BJ (cell line): Measurements from ENCODE around the gene SRMS. TPM values are rescaled to one million over a fixed set of nuclear protein-coding genes. Genes with fewer than 3 reads are reported as not detected.

Experiments used
- CTCF ChIA-PET: fragments of 350-600 bp; formaldehyde crosslinking; extraction: SDS; loops from one replicate; lab custom pipeline; 2021; ENCODE audit warnings: antibody characterized with exemption, inconsistent platforms; lab: Yijun Ruan, JAX
- POLR2A ChIA-PET: fragments of 300-600 bp; sonication (Branson Sonifier 250); formaldehyde crosslinking; extraction: SDS; loops from one replicate; lab custom pipeline; 2021; ENCODE audit warnings: antibody characterized with exemption; lab: Charles Lee
- DNase-seq: peaks from one replicate; pipeline ENCODE4 v3.0.0-alpha.2; 2011; ENCODE audit warnings: low read depth
- H3K27me3 ChIP-seq: 2 replicates; pipeline ENCODE4 v1.6.0; 2011; ENCODE audit warnings: low read length; ENCODE audit not compliant: control insufficient read depth, insufficient read depth
- H3K36me3 ChIP-seq: 2 replicates; pipeline ENCODE4 v1.5.1; 2011; ENCODE audit warnings: low read length; ENCODE audit not compliant: control insufficient read depth, insufficient read depth
- H3K4me3 ChIP-seq: 2 replicates; pipeline ENCODE4 v1.5.1; 2011; ENCODE audit warnings: low read depth, mild to moderate bottlenecking, control low read depth, low read length
- CTCF ChIP-seq: IDR thresholded peaks from 2 replicates; pipeline ENCODE4 v1.5.1; 2011; ENCODE audit warnings: low read depth, mild to moderate bottlenecking, control low read depth, inconsistent platforms, low read length, moderate library complexity; ENCODE audit not compliant: insufficient read depth
- polyA plus RNA-seq: library from polyadenylated mRNA; depleted of rRNA; stranded (reverse); fragments of >200 nt; gene quantifications from 2 replicates; pipeline ENCODE4 v1.2.3, GENCODE V29; 2011

Gene SRMS
- polyA plus RNA-seq, 1 experiment = not detected

GRCh38 chr20:63578224-63579016 lies 30.9 kb upstream of the SRMS start:
- no peaks in the 10 kb centered on the region for H3K36me3 ChIP-seq
- no peak overlapping the region for H3K4me3 ChIP-seq
- H3K27me3 ChIP-seq = no peaks in the 10 kb centered on the region; the same call in 1 of the 2 replicates
- ChIA-PET POLR2A (no interaction called here), CTCF (no interaction called here)
- DNase-seq = no peak
- TF ChIP-seq CTCF = no peak

- CTCF ChIA-PET = no interaction called here
- Histone ChIP-seq H3K36me3 (no peaks in the 10 kb centered on the region; the same call in 1 of the 2 replicates), H3K4me3 (no peak overlapping the region), H3K27me3 (no peaks in the 10 kb centered on the region; the same call in 1 of the 2 replicates)
- TF ChIP-seq CTCF = no peak
- POLR2A ChIA-PET = no interaction called here
- no peak for DNase-seq
These were observed 29.9 kb upstream of the SRMS start for GRCh38 chr20:63577317-63577894.

GRCh38 chr20:63576311-63576710 lies 28.8 kb upstream of the SRMS start:
- ChIA-PET CTCF (no interaction called here), POLR2A (no interaction called here)
- TF ChIP-seq CTCF = no peak
- DNase-seq = no peak
- H3K36me3 ChIP-seq = peaks cover 2% of the 10 kb centered on the region
- H3K27me3 ChIP-seq = no peaks in the 10 kb centered on the region; the same call in 1 of the 2 replicates
- no peak overlapping the region for H3K4me3 ChIP-seq

GRCh38 chr20:63574829-63575743 lies 27.5 kb upstream of the SRMS start:
- Histone ChIP-seq H3K4me3 (no peak overlapping the region), H3K36me3 (peaks cover 2% of the 10 kb centered on the region), H3K27me3 (no peaks in the 10 kb centered on the region; the same call in 1 of the 2 replicates)
- DNase-seq = no peak
- POLR2A ChIA-PET = interaction anchor here (0.6 kb wide), 1 partner anchor 24 kb away, joined by 3 read pairs; no protein-coding TSS in a partner anchor
- no peak for TF ChIP-seq CTCF
- CTCF ChIA-PET = no interaction called here
